ENCODE results near the gene FAM83C.

Gene FAM83C

GRCh38 chr20:35297740-35298139 lies 5.5 kb upstream of the FAM83C start:
- no peak for DNase-seq

DNA sequence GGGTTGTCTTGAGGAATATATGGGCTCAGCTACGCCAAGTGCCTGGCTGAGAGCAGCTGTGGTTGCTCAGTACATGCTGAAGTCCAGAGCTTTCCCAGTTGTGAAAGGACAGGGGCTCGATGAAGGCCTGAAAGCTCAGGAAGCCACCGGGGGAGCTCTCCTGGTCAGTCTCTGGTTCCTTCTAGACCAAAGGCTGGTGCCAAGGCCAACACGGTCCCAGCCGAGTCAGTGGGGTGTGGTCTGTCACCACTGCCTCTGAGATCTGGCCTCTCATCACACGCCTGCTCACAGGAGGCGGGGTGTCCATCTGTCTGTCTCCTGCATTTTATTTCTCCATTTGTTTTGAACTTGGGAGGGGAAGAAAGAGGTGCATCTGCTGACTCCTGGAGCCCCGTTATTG lies 4.9 kb upstream of the FAM83C start:
- DNase-seq, result no peak

DNA sequence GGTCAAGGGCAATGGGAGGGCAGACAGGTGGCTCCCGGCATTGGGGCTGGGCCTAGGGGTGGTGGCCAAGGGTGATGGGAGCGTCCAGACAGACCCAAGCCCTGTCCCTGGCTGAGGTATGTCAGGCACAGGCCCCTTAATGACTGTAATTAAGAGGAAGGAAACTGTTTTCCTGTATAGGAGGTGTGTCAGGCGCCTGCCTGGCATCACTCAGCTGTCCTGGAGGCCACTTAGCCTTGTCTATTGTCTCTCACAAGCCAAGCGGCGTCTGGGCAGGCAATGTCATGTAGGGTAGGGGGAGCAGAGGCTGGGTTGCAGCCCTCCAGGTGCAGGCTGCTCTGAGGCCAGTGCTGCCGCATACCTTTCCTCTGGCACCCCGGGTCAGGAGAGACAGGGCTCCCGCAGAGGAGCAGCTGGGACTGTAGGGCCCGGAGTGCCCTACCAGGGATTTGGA lies 3.9 kb upstream of the FAM83C start:
- no peak for DNase-seq

DNA sequence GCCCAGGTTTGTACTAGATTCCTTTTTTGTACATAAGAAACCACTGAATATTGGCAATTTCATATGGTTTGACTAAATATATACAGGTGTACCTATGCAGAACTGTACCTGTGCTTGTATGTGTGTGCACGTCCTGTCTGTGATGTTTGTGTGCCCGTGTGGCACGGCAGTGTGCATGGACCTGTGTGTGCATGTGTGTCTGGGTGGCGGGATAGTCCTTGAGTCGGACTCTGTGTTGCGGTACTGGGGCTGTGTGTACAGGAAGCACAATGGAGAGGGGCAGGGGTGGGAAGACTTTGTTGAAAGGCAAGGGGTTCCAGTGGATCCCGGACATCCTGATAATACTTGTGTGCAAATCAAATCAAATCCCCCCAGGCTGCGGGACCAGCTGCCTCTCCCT lies 3.4 kb upstream of the FAM83C start:
- DNase-seq, result no peak

GRCh38 chr20:35295058-35295457 lies 2.8 kb upstream of the FAM83C start:
- no peak for DNase-seq

- no peak for DNase-seq
These were observed 2.1 kb upstream of the FAM83C start for GRCh38 chr20:35294293-35294685.

DNA sequence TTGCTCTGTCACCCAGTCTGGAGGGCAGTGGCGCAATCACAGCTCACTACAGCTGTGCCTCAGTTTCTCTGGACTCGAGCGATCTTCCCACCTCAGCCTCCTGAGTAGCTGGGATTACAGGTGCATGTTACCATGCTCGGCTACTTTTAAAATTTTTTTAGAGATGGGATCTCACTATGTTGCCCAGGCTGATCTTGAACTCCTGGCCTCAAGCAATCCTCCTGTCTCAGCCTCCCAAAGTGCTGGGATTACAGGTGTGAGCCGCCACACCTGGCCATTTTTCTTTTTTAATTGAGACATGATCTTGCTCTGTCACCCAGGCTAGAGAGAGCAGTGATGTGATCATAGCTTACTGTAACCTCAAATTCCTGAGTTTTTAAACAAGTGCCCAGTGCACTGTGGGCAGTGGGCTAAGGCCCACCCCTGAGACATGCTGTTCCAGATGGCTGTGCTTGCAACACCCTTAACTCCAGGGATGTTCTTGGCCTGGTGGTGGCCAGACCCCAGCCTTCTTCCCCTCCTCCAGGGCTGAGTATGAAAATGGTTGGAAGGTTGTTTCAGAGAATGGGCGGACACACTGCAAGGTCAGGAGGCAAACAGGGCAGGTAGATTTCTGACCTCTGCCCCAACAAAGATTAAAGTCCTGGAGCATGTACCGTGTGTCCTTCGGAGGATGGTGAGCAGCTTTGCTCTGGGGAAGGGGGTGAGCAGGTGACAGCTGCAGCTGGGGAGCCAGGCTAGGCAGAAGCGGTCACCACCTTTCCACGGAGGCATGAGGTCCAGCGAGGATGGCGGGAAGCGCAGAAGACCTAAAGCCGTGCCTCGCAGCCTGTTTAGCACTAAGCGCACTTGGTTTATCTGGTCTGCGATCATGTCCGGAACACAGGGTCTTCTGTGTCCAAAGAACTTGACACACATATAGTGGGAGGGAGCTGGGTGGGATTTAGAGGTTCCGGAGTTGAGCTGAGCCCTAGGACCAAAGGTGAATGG lies 1.4 kb upstream of the FAM83C start:
- DNase-seq, result no peak

DNA sequence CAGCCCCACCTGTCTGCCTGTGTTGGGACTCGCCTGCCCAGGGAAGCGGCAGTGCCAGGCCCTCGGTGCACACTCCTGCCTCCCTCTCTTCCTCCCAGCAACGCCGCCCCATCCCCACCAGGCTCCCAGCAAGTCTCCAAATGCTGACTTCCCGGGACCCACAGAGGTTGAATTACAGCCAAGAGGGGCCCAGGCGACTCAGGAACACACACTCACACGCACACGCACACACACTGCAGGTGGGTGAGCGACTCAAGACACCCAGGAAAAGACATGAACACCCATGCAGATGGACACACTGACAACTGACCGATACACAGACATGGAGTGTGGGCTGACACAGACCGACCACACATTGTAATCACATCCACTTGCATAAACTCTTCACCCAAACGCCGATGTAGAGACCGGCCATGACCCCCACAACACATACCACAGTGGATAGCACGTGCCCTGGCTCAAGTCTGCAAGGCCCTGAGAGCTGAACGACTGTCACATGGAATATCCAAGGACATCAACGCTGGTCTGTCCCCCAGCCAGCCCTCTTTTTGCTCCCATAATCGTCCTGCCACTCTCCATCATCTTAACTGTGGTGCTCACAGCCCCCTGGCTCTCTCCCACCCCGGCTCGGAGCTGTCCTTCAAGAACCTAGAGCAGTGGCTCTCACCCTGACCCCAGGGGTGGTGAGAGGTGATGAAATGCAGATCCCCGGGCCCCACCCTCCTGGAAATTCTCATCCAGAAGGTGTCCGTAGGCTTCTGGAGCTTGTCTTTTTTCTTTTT lies 470 bp upstream of the FAM83C start:
- DNase-seq, result no peak

- DNase-seq, result no peak
These were observed 1.3 kb downstream of the FAM83C start for GRCh38 chr20:35290887-35291417.

DNA sequence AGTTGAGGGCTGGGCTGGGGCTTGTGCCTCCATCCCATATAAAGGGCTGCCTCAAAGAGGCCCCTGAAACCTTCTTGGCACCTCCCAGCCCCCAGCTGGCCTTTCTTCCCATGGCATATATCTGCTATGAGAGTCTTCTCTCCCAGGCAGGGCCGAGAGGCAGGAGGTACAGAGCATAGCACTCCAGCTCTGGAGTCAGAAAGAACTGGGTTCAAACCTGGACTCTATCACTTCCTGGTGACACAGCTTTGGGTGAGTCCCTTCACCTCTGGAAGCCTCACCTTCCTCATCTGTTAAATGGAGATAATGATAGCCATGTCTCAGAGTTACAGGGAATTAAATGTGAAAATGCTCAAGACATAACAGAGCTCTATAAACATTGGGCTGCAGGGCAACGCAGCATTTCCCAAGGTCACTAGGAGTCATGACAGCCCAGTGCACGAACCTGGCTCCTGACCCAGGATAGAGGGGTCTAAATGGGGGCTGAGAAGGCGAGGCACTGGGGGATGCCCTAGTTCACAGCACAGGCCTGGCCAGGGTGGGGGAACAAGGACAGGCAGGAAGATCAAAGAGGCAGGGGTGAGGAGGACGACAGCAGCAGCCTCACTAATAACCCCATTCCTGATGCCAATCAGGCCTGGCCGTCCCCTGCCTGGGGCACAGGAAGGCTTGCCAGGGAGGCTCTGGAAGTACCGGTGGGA lies 1.9 kb downstream of the FAM83C start:
- no peak for DNase-seq

GRCh38 chr20:35288325-35289060 lies 3.7 kb downstream of the FAM83C start:
- no peak for DNase-seq

GRCh38 chr20:35287509-35288324 lies 4.5 kb downstream of the FAM83C start:
- no peak for DNase-seq

GRCh38 chr20:35286899-35287508 lies 5.2 kb downstream of the FAM83C start:
- DNase-seq, result no peak

DNA sequence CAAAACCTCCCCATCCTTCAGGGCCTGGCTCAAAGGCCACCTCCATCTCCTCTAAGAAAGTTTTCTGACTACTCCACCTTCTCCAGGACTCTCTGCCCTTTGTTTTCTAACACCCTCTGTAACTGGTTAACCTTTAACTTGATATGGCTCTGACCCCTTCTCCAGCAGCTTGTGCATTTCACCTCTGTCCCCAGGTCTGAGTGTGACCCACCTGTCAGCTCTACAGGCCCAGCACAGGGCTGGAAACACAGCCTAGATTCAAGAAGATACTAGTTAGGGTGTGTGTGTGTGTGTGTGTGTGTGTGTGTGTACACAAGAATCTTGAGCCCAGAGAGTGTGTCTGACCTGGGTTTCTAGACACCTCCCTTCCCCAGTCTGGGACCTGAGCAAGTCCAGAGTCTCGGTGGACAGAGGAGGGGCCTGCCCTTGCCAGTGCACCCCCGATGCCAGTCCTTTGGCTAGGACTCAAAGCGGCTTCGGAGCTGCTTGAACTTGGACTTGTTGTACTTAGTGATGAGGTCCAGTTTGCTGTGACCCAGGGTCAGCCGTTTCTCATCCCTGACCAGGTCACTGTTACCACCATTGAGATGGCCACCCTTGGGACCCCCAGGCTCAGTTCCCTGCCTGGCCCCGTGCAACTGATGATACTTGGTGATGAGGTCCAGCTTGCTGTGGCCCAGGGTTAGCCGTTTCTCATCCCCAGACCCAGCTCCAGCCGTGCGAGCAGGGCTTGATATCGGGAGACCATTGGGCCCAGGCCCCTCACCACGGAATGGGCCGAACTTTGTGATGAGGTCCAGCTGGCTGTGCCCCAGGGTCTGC lies 5.9 kb downstream of the FAM83C start:
- no peak for DNase-seq

DNA sequence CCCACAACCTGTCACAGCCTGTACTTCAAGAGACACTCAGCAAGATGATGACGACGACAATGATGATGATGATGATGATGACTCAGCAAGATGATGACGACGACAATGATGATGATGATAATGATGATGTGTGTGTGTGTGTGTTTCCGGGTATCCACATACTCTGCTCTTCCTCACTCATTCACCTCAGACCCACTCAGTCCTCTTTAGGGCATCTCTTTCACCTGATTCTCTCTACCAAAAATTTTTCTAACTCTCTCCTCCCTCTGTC lies 6.5 kb downstream of the FAM83C start:
- DNase-seq, result no peak

- DNase-seq, result no peak
These were observed 7.0 kb downstream of the FAM83C start for GRCh38 chr20:35284992-35285805.

- DNase-seq, result peak; percentile 89
These were observed 7.8 kb downstream of the FAM83C start, which contains the start of gene EIF6 for GRCh38 chr20:35284267-35284991. Gene EIF6, minus strand, starts transcription at chr20:35284772. Its CDS starts 285 bp downstream, at chr20:35284487.
